ENCODE data around the gene INTS11.

INTS11 gene

GRCh38 chr1:1302951-1303509 is 21.4 kb downstream of the INTS11 start:
- CTCF ChIA-PET = no interaction called here
- POLR2A ChIA-PET = no interaction called here

DNA sequence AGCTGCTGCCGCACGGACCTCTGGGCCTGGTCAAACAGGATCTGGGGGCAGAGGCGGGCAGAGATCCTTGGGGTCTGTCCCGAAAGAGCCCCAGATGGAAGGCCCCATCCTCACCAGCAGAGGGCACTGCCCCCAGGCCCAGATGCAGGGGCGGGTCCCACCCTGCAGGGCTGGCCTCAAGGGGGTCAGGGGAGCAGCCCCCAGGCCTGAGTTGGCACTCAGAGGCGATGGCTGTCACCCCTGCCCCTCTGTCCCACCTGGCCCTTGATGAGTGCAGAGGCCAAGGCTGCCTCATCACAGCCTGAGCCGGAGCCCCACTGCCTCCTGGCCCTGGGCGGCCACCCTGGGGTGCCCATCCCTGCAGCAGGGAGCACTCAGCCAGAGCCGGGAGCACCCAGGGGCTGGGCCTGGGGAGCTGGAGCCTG is 22.4 kb downstream of the INTS11 start:
- peak; percentile 45 for TF ChIP-seq CTCF (IDR thresholded peaks at IDR 0.05; ENCODE audit: control extremely low read depth, extremely low read depth, low read depth, missing control alignments)
- ChIA-PET POLR2A (no interaction called here), CTCF (interaction anchor here (1.2 kb wide), 1 partner anchor 70 kb away, joined by 3 read pairs; no protein-coding TSS in a partner anchor)
- no peak for DNase-seq (ENCODE audit: extremely low spot score)

More at GRCh38 chr1:1302951-1303509, 21.4 kb downstream of the INTS11 start:
- DNase-seq (ENCODE audit: extremely low spot score) = no peak
- TF ChIP-seq CTCF (IDR thresholded peaks at IDR 0.05; ENCODE audit: control extremely low read depth, extremely low read depth, low read depth, missing control alignments) = no peak

GRCh38 chr1:1300352-1300739 is 24.1 kb downstream of the INTS11 start:
- ChIA-PET POLR2A (no interaction called here), CTCF (interaction anchor here (1.0 to 1.8 kb wide), 5 partner anchors 9 to 26 kb away, joined by 3 to 14 read pairs (median 5); partner anchors contain the start of gene UBE2J2)
- no peak for DNase-seq (ENCODE audit: extremely low spot score)
- no peak for TF ChIP-seq CTCF (IDR thresholded peaks at IDR 0.05; ENCODE audit: control extremely low read depth, extremely low read depth, low read depth, missing control alignments)

DNA sequence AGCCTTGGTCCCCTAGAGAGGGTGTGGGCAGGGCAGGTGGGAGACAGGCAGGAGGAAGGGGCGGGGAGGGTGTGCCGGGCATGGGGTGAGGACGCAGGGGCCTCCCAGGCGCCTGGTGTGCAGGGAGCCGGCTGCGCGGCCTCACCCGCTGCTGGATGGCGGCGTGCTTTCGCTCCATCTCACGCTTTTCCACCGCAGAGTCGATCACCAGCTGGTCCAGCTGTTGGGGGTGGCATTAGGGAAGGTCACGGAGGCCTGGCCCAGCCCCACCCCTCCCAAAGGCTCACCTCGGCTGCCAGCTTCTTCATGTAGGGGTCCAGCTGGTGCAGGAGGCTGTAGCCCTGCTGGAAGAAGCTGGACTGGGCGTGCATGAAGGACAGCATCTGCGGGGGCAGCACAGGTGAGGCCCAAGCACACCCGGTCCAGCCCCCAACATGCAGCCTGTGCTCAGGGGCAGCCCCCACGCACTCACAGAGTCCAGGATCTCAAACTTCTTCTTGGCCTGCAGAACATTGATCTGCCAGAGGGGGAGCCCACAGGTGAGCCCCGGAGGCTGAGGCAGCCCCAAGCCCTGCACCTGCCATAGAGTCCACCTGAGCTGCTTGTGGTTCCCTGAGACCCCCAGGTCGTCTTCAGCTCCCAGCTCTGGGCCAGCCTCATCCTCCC is 24.6 kb downstream of the INTS11 start:
- no peak for DNase-seq (ENCODE audit: extremely low spot score)
- ChIA-PET CTCF (interaction anchor here (1.0 to 1.8 kb wide), 5 partner anchors 9 to 26 kb away, joined by 3 to 14 read pairs (median 5); partner anchors contain the start of gene UBE2J2), POLR2A (no interaction called here)
- peak; percentile 49 for TF ChIP-seq CTCF (IDR thresholded peaks at IDR 0.05; ENCODE audit: control extremely low read depth, extremely low read depth, low read depth, missing control alignments)

DNA sequence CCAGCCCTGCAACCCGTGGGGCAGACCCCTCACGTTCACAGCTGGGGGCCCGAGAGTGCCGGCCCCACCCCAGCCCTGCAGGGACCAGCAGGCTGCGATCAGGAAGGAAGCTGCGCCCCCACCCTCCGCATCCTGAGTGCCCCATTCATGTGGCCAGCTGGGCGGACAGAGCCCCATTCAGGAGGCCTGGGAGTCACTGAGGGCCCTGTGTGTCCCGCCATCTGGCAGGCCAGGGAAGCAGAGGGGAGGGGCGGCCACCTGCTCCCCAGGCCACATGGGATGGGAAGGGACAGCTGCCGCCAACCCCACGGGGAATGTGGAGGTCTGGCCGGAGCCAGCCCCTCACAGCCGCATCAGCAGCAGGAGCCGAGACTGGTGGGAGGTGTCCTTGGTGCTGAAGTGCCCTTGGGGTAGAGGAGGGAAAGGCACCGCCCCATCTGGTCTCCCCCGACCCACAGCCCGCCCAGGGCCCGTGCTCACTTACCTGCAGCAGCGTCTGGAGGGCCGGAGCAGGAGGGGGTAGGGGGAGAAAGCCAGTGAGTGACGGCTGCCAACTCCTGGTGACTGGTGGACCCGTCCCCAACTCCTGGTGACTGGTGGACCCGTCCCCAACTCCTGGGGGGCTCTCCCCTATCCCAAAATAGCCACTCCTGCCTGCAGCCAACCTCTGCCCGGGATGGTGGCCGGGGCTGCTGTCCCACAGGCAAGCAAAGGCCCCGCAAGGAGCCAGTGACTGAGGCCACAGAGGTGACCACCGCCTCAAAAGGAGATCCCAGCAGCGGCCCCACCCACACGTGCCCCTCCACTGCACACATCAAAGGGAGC is 25.4 kb downstream of the INTS11 start:
- DNase-seq (ENCODE audit: extremely low spot score) = no peak
- POLR2A ChIA-PET = no interaction called here
- CTCF ChIA-PET = interaction anchor here (1.0 to 1.8 kb wide), 5 partner anchors 8 to 314 kb away, joined by 3 to 14 read pairs (median 5); no protein-coding TSS in a partner anchor
- TF ChIP-seq CTCF (IDR thresholded peaks at IDR 0.05; ENCODE audit: control extremely low read depth, extremely low read depth, low read depth, missing control alignments) = no peak

DNA sequence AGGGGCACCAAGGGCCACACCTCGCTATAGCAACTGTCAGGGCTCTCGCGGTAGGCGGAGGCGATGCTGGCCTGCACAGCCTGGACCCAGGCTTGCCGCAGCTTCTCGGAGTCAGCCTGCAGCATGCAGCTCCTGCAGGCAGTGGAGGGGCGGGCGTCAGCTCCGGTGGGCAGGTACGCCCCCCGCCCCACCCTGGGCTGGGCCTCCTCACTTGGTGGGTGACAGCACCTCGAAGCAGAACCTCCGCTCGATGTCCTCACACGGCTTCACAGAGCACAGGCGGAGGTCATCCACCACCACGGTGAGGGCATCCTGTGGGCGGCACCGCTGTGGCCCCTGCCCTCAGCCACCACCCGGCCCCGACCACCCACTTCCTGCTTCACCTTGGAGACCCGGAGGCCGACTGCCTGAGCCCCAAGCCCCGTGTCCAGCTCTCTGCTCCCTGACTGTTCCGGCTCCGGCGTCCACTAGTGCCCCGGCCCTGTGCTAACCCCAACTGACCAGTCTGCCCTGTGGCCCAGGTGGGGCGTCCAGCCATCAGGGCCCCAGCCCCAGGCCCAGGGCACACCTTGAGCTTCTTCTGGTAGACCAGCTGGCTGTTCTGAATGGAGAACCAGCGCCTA is 26.5 kb downstream of the INTS11 start:
- CTCF ChIA-PET = interaction anchor here (1.0 kb wide), 1 partner anchor 313 kb away, joined by 3 read pairs; no protein-coding TSS in a partner anchor
- no peak for DNase-seq (ENCODE audit: extremely low spot score)
- POLR2A ChIA-PET = no interaction called here
- TF ChIP-seq CTCF (IDR thresholded peaks at IDR 0.05; ENCODE audit: control extremely low read depth, extremely low read depth, low read depth, missing control alignments) = no peak
